ENCODE results near the gene SEZ6L2.
"Not testable (repeated sequence)": the region's sequence is repeated elsewhere in the genome, so short reads cannot be mapped to it uniquely, and the experiment has no call there.

Gene SEZ6L2

GRCh38 chr16:29881050-29881449, 18.3 kb downstream of the SEZ6L2 start:
- DNase-seq (ENCODE audit: low spot score) = no peak

- DNase-seq (ENCODE audit: low spot score) = no peak
These were observed 21.2 kb downstream of the SEZ6L2 start for GRCh38 chr16:29878172-29878571.

GRCh38 chr16:29877266-29877961, 21.9 kb downstream of the SEZ6L2 start:
- DNase-seq (ENCODE audit: low spot score) = peak; percentile 39

- DNase-seq (ENCODE audit: low spot score) = no peak
These were observed 22.6 kb downstream of the SEZ6L2 start for GRCh38 chr16:29876594-29877249.

GRCh38 chr16:29876217-29876593, 23.1 kb downstream of the SEZ6L2 start:
- no peak for DNase-seq (ENCODE audit: low spot score)

- no peak for DNase-seq (ENCODE audit: low spot score)
These were observed 24.1 kb downstream of the SEZ6L2 start for GRCh38 chr16:29875206-29875605.

- DNase-seq (ENCODE audit: low spot score) = no peak
These were observed 26.0 kb downstream of the SEZ6L2 start for GRCh38 chr16:29873319-29873718.

- DNase-seq (ENCODE audit: low spot score) = no peak
These were observed 27.4 kb downstream of the SEZ6L2 start for GRCh38 chr16:29871822-29872546.

GRCh38 chr16:29869067-29869466, 30.3 kb downstream of the SEZ6L2 start:
- not testable (repeated sequence) for DNase-seq (ENCODE audit: low spot score)

- no peak for DNase-seq (ENCODE audit: low spot score)
These were observed 30.8 kb downstream of the SEZ6L2 start for GRCh38 chr16:29868396-29869009.

GRCh38 chr16:29864205-29864604, 35.1 kb downstream of the SEZ6L2 start:
- DNase-seq (ENCODE audit: low spot score) = no peak

GRCh38 chr16:29863669-29863984, 35.7 kb downstream of the SEZ6L2 start:
- no peak for DNase-seq (ENCODE audit: low spot score)

- peak; percentile 97 for DNase-seq (ENCODE audit: low spot score)
These were observed 36.3 kb downstream of the SEZ6L2 start, which contains the start of gene CDIPT for GRCh38 chr16:29862884-29863668. Gene CDIPT, minus strand, starts transcription at chr16:29863226. Its CDS starts 369 bp downstream, at chr16:29862857.

GRCh38 chr16:29862383-29862883, 36.9 kb downstream of the SEZ6L2 start:
- DNase-seq (ENCODE audit: low spot score) = no peak

- DNase-seq (ENCODE audit: low spot score) = no peak
These were observed 39.1 kb downstream of the SEZ6L2 start for GRCh38 chr16:29860218-29860617.

GRCh38 chr16:29858974-29859373, 40.4 kb downstream of the SEZ6L2 start:
- no peak for DNase-seq (ENCODE audit: low spot score)

- no peak for DNase-seq (ENCODE audit: low spot score)
These were observed 41.1 kb downstream of the SEZ6L2 start for GRCh38 chr16:29858149-29858849.

- no peak for DNase-seq (ENCODE audit: low spot score)
These were observed 42.1 kb downstream of the SEZ6L2 start for GRCh38 chr16:29857133-29857760.

- no peak for DNase-seq (ENCODE audit: low spot score)
These were observed 44.7 kb downstream of the SEZ6L2 start for GRCh38 chr16:29854520-29855100.

GRCh38 chr16:29852654-29853053, 46.7 kb downstream of the SEZ6L2 start:
- DNase-seq (ENCODE audit: low spot score) = no peak
